ENCODE data around the gene MMP25.
"Not testable (repeated sequence)": the region's sequence is repeated elsewhere in the genome, so short reads cannot be mapped to it uniquely, and the experiment has no call there.

MMP25 gene

GRCh38 chr16:3051009-3051408 is 4.6 kb downstream of the MMP25 start:
- intact Hi-C loops (cut with micrococcal nuclease) = no loop called here
- Mint-ChIP-seq H3K4me3 (no peak overlapping the region), H3K36me3 (ENCODE audit: low read depth) (peaks cover 75% of the 10 kb centered on the region), H3K4me1 (ENCODE audit: low read depth) (peaks cover 85% of the 10 kb centered on the region), H3K27ac (no peak overlapping the region), H3K9me3 (no peaks in the 10 kb centered on the region), H3K27me3 (peaks cover 18% of the 10 kb centered on the region)

GRCh38 chr16:3051494-3051893 is 5.1 kb downstream of the MMP25 start:
- intact Hi-C loops (cut with micrococcal nuclease) = no loop called here
- H3K4me3 Mint-ChIP-seq = no peak overlapping the region
- H3K4me1 Mint-ChIP-seq (ENCODE audit: low read depth) = peaks cover 89% of the 10 kb centered on the region
- no peak overlapping the region for H3K27ac Mint-ChIP-seq
- H3K27me3 Mint-ChIP-seq = peaks cover 18% of the 10 kb centered on the region
- no peaks in the 10 kb centered on the region for H3K9me3 Mint-ChIP-seq
- peaks cover 75% of the 10 kb centered on the region for H3K36me3 Mint-ChIP-seq (ENCODE audit: low read depth)

GRCh38 chr16:3052571-3053329 is 6.4 kb downstream of the MMP25 start:
- H3K27ac Mint-ChIP-seq = peak overlapping the region; percentile 36
- H3K4me1 Mint-ChIP-seq (ENCODE audit: low read depth) = peaks cover 91% of the 10 kb centered on the region

GRCh38 chr16:3053330-3053710 is 7.0 kb downstream of the MMP25 start:
- H3K4me3 Mint-ChIP-seq; H3K27ac Mint-ChIP-seq; H3K9me3 Mint-ChIP-seq; intact Hi-C loops (cut with micrococcal nuclease): not testable (repeated sequence)
- peaks cover 87% of the 10 kb centered on the region for H3K4me1 Mint-ChIP-seq (ENCODE audit: low read depth)
- peaks cover 14% of the 10 kb centered on the region for H3K27me3 Mint-ChIP-seq
- peaks cover 78% of the 10 kb centered on the region for H3K36me3 Mint-ChIP-seq (ENCODE audit: low read depth)

More at GRCh38 chr16:3052571-3053329, 6.4 kb downstream of the MMP25 start:
- H3K9me3 Mint-ChIP-seq; intact Hi-C loops (cut with micrococcal nuclease): not testable (repeated sequence)
- Mint-ChIP-seq H3K36me3 (ENCODE audit: low read depth) (peaks cover 80% of the 10 kb centered on the region), H3K4me3 (peak overlapping the region; percentile 4), H3K27me3 (peaks cover 14% of the 10 kb centered on the region)

GRCh38 chr16:3054965-3055733 is 8.8 kb downstream of the MMP25 start:
- Mint-ChIP-seq H3K9me3 (no peaks in the 10 kb centered on the region), H3K4me1 (ENCODE audit: low read depth) (peaks cover 86% of the 10 kb centered on the region), H3K27me3 (peaks cover 9% of the 10 kb centered on the region), H3K4me3 (no peak overlapping the region), H3K27ac (no peak overlapping the region), H3K36me3 (ENCODE audit: low read depth) (peaks cover 60% of the 10 kb centered on the region)
- intact Hi-C loops (cut with micrococcal nuclease) = no loop called here

- peaks cover 86% of the 10 kb centered on the region for H3K4me1 Mint-ChIP-seq (ENCODE audit: low read depth)
- H3K27ac Mint-ChIP-seq; H3K27me3 Mint-ChIP-seq; H3K4me3 Mint-ChIP-seq; H3K9me3 Mint-ChIP-seq; intact Hi-C loops (cut with micrococcal nuclease): not testable (repeated sequence)
- H3K36me3 Mint-ChIP-seq (ENCODE audit: low read depth) = peaks cover 54% of the 10 kb centered on the region
These were observed 9.4 kb downstream of the MMP25 start for GRCh38 chr16:3055734-3056115.

- Mint-ChIP-seq H3K4me1 (ENCODE audit: low read depth) (peaks cover 79% of the 10 kb centered on the region), H3K4me3 (no peak overlapping the region), H3K27ac (no peak overlapping the region), H3K9me3 (no peaks in the 10 kb centered on the region), H3K27me3 (peaks cover 5% of the 10 kb centered on the region), H3K36me3 (ENCODE audit: low read depth) (peaks cover 46% of the 10 kb centered on the region)
- intact Hi-C loops (cut with micrococcal nuclease) = no loop called here
These were observed 10.2 kb downstream of the MMP25 start for GRCh38 chr16:3056336-3057180.

- Mint-ChIP-seq H3K4me1 (ENCODE audit: low read depth) (peaks cover 77% of the 10 kb centered on the region), H3K27me3 (peaks cover 2% of the 10 kb centered on the region), H3K27ac (no peak overlapping the region), H3K9me3 (no peaks in the 10 kb centered on the region), H3K36me3 (ENCODE audit: low read depth) (peaks cover 39% of the 10 kb centered on the region), H3K4me3 (no peak overlapping the region)
- intact Hi-C loops (cut with micrococcal nuclease) = no loop called here
These were observed 11.1 kb downstream of the MMP25 start for GRCh38 chr16:3057181-3058138.

GRCh38 chr16:3058139-3059030 is 12.0 kb downstream of the MMP25 start:
- H3K27me3 Mint-ChIP-seq = peaks cover 2% of the 10 kb centered on the region
- H3K4me3 Mint-ChIP-seq = peak overlapping the region; percentile 81
- peaks cover 37% of the 10 kb centered on the region for H3K36me3 Mint-ChIP-seq (ENCODE audit: low read depth)
- intact Hi-C loops (cut with micrococcal nuclease) = loop anchor here (1.0 kb wide), 3 partner anchors 36 to 108 kb away; no protein-coding TSS in a partner anchor
- no peaks in the 10 kb centered on the region for H3K9me3 Mint-ChIP-seq
- peaks cover 71% of the 10 kb centered on the region for H3K4me1 Mint-ChIP-seq (ENCODE audit: low read depth)
- peak overlapping the region; percentile 95 for H3K27ac Mint-ChIP-seq

- Mint-ChIP-seq H3K9me3 (no peaks in the 10 kb centered on the region), H3K27ac (peak overlapping the region; percentile 95), H3K4me1 (ENCODE audit: low read depth) (peaks cover 63% of the 10 kb centered on the region), H3K27me3 (peaks cover 2% of the 10 kb centered on the region), H3K4me3 (peak overlapping the region; percentile 81), H3K36me3 (ENCODE audit: low read depth) (peaks cover 29% of the 10 kb centered on the region)
- intact Hi-C loops (cut with micrococcal nuclease) = loop anchor here (1.0 kb wide), 3 partner anchors 35 to 107 kb away; no protein-coding TSS in a partner anchor
These were observed 12.8 kb downstream of the MMP25 start for GRCh38 chr16:3059041-3059722.

GRCh38 chr16:3059723-3060242 is 13.4 kb downstream of the MMP25 start:
- peaks cover 23% of the 10 kb centered on the region for H3K36me3 Mint-ChIP-seq (ENCODE audit: low read depth)
- H3K27me3 Mint-ChIP-seq = peaks cover 3% of the 10 kb centered on the region
- no peaks in the 10 kb centered on the region for H3K9me3 Mint-ChIP-seq
- peak overlapping the region; percentile 63 for H3K4me3 Mint-ChIP-seq
- H3K27ac Mint-ChIP-seq = peak overlapping the region; percentile 95
- intact Hi-C loops (cut with micrococcal nuclease) = loop anchor here (1.0 kb wide), 3 partner anchors 35 to 107 kb away; no protein-coding TSS in a partner anchor
- peaks cover 59% of the 10 kb centered on the region for H3K4me1 Mint-ChIP-seq (ENCODE audit: low read depth)
